Upper lobe of right lung (tissue), 1 donor: ENCODE data around the gene ATRAID. TPM values are rescaled to one million over a fixed set of nuclear protein-coding genes. Genes with fewer than 3 reads are reported as not detected.

ENCODE experiments used
- ATAC-seq: fragments of 200-7000 bp; cut with Tn5 transposase; one replicate; pipeline ENCODE4 v1.9.1; 2020; ENCODE audit warnings: mild to moderate bottlenecking, moderate library complexity
- DNase-seq: peaks from one replicate; pipeline ENCODE4 v3.0.0-alpha.2; 2020
- H3K27ac ChIP-seq: fragments of 200-600 bp; one replicate; pipeline ENCODE4 v1.8.0; 2022
- H3K27me3 ChIP-seq: fragments of 200-600 bp; one replicate; pipeline ENCODE4 v1.8.0; 2022; ENCODE audit warnings: mild to moderate bottlenecking
- H3K36me3 ChIP-seq: fragments of 200-600 bp; one replicate; pipeline ENCODE4 v1.8.0; 2022
- H3K4me1 ChIP-seq: fragments of 200-600 bp; one replicate; pipeline ENCODE4 v1.8.0; 2022
- H3K4me3 ChIP-seq: fragments of 200-600 bp; one replicate; pipeline ENCODE4 v1.8.0; 2022; ENCODE audit warnings: mild to moderate bottlenecking
- H3K9me3 ChIP-seq: fragments of 200-600 bp; one replicate; pipeline ENCODE4 v1.8.0; 2022
- intact Hi-C: fragments of 100-400 bp; cut with DNase I; formaldehyde crosslinking; loops from one replicate; pipeline ENCODE4 v1.11.0; 2022
- total RNA-seq: library from RNA; stranded (reverse); fragmentation: NEBNext Ultra II Directional; extraction: Animal tissue kit (Norgen Biotek cat#: 25700); gene quantifications from one replicate; pipeline ENCODE4 v1.2.1, GENCODE V29; 2021
- TF ChIP-seq, protein P1 (sequence below): fragments of 200-600 bp; IDR thresholded peaks from one replicate; pipeline ENCODE4 v1.8.0; 2022; ENCODE audit warnings: antibody characterized with exemption
- donor health status: DM: no; HTN: yes; CAD: no; lungs with severe emphysema.

ATRAID gene
- total RNA-seq, 1 donor from 2014 or later, result 102 TPM

DNA sequence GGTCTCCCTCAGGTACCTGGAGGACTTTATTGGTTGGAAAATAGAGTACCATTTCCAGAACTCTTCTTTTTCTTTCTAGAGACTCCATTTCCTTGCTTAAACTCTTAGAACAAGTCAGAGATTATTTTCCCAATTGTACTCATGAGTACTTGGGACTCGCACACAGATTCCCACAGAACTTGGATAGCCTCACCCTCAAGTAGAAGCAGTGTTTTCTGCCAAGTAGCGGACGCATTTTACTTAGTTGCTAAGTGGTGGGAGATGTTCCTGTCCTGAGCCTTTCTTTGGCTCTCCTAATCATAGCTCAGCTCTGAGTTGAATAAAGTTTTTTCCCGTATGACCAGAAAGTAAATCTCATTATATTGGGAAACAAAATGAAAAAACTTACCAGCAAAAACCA lies 33.8 kb downstream of the ATRAID start:
- Histone ChIP-seq H3K4me1 (peaks cover 5% of the 10 kb centered on the region), H3K27me3 (peaks cover 13% of the 10 kb centered on the region), H3K4me3 (no peak overlapping the region), H3K27ac (no peak overlapping the region), H3K36me3 (peaks cover 40% of the 10 kb centered on the region), H3K9me3 (no peaks in the 10 kb centered on the region)
- TF ChIP-seq, protein P1, sequence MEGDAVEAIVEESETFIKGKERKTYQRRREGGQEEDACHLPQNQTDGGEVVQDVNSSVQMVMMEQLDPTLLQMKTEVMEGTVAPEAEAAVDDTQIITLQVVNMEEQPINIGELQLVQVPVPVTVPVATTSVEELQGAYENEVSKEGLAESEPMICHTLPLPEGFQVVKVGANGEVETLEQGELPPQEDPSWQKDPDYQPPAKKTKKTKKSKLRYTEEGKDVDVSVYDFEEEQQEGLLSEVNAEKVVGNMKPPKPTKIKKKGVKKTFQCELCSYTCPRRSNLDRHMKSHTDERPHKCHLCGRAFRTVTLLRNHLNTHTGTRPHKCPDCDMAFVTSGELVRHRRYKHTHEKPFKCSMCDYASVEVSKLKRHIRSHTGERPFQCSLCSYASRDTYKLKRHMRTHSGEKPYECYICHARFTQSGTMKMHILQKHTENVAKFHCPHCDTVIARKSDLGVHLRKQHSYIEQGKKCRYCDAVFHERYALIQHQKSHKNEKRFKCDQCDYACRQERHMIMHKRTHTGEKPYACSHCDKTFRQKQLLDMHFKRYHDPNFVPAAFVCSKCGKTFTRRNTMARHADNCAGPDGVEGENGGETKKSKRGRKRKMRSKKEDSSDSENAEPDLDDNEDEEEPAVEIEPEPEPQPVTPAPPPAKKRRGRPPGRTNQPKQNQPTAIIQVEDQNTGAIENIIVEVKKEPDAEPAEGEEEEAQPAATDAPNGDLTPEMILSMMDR, result no peak
- intact Hi-C loops, result no loop called here
- DNase-seq, result no peak
- no peak for ATAC-seq

DNA sequence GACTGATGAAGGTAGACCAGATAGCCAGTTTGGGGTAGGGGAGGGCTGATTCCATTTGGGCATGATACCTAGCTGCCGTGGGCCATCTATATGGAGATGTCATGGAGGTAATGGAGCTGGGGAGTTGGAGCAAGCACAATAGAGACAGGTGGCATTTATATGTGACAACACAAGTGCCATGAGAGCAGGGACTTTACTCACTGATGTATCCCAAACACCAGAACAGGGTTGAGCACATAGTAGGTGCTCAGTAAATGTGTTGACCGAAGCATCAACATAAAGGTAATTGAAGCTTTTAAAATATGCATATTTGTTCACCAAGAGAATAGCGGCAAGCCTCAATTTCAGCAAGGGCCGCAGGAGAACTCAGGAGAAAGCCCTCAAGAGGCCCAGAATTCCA lies 36.1 kb downstream of the ATRAID start:
- no peak overlapping the region for H3K4me3 ChIP-seq
- peaks cover 17% of the 10 kb centered on the region for H3K36me3 ChIP-seq
- no peak for DNase-seq
- peaks cover 5% of the 10 kb centered on the region for H3K4me1 ChIP-seq
- no peaks in the 10 kb centered on the region for H3K9me3 ChIP-seq
- intact Hi-C loops, result no loop called here
- TF ChIP-seq, protein P1, result no peak
- ATAC-seq, result no peak
- H3K27ac ChIP-seq, result no peak overlapping the region
- H3K27me3 ChIP-seq, result peaks cover 29% of the 10 kb centered on the region

DNA sequence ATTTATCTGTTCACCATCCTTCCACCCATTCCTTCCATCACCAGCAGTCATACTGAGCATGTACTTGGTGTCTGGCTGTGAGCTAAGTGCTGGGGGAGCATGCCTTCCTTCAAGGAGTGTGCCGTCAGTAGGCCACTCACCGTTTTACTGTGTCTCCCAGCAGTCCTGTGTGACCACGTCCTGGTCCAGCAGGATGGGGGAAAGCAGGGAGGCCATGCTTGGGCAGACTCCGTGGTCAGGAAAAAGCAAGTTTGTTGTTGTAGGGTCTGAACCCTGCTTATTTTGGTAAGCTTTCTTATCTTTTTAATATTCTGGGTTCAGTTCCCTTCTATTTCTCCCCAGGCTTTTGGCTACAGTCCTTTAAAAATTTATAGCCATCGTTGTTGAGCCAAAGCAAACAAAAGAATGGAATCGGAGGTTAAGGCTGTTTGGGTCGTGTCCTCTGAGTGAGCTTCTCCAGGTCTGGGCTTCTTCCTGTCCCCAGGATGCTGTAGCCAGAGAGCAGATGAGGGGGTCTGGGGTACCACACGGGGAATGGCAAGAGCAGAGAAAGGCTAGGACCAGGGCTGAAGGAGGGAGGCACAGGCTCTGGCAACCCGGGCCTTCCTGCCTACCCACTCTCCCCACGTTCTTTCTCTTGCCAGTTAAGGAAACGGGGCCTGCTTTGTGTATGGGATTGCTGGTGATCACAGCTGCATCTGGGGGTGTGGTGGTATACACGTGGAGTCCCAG lies 37.5 kb downstream of the ATRAID start:
- intact Hi-C loops, result no loop called here
- ATAC-seq (no peak), DNase-seq (no peak)
- H3K4me1 ChIP-seq, result peaks cover 5% of the 10 kb centered on the region
- H3K27me3 ChIP-seq, result peaks cover 32% of the 10 kb centered on the region
- TF ChIP-seq, protein P1, result no peak
- no peak overlapping the region for H3K4me3 ChIP-seq
- H3K27ac ChIP-seq, result no peak overlapping the region
- H3K9me3 ChIP-seq, result no peaks in the 10 kb centered on the region
- peaks cover 3% of the 10 kb centered on the region for H3K36me3 ChIP-seq

DNA sequence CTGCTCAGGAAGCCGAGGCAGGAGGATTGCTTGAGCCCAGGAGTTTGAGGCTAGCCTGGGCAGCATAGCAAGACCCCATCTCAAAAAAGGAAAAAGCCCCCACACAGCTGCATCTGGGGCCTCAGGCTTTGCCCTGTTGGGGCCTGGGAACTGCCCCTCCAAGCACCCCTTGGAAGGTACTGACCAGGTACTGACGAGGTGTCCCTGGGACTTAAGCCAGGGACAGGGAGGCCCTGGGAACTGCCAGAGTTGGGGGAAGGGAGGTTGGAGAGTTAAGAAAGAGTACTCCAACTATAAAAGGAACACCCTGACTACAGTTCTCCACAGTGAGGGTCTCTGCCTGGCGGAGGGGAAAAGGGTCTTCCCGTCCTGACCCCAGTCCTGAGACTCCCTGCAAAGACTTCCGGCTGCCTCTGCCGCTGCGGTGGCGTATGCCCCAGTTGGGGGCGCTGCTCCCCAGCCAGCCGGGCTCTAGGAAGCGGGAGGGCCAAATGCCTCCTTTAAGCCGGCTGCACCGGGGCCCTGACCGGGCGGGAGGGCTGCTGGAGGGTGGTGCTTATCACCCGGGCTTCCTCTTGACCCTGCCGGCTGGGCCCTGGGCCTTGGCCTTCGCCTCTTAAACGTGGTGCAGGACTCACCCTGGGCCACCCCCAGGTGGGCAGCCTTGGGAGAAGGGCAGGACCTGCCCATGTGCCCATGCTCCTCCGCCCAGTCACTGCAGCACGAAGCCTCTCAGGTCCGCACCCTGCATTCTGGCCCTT lies 38.2 kb downstream of the ATRAID start:
- TF ChIP-seq, protein P1, result peak; percentile 59
- H3K27ac ChIP-seq, result no peak overlapping the region
- no peaks in the 10 kb centered on the region for H3K9me3 ChIP-seq
- DNase-seq (peak; percentile 85), ATAC-seq (peak; percentile 91)
- H3K4me3 ChIP-seq, result no peak overlapping the region
- peaks cover 5% of the 10 kb centered on the region for H3K4me1 ChIP-seq
- no peaks in the 10 kb centered on the region for H3K36me3 ChIP-seq
- peaks cover 32% of the 10 kb centered on the region for H3K27me3 ChIP-seq
- intact Hi-C loops, result no loop called here

DNA sequence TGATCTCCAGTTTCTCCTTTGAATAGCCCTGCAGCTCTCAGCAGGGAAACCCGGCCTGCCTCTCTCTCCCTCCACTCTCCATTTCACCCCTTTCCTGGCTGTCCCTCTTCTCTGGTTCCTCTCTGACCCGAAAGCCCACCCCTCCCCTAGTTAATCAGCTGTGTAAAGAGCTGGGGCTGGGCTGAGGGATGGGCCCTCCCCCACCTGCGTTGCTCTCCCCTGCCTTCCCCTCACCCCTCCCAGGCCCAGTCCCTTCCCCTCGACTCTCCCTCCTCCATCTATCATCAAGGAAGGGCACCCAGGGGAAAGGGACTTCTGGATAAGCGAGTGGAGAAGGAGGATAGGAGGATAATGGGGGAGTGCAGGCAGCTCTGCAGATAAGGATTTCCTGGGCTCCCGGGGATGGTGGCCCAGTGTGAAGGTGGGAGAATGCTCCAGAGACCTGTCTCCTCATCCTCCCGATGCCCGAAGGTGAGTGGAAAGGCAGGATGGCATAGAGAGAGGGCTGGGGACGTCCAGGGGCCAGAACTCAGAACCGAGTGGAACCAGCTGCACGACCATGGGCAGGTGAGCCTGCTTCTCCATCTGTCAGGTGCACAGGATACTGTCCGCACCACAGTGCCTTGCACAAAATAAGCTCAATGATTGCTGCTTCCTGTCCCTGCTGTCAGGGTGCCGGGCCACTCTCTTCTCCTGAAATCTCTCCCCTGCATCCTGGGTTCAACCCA lies 39.0 kb downstream of the ATRAID start:
- ATAC-seq, result no peak
- Histone ChIP-seq H3K27ac (no peak overlapping the region), H3K4me3 (no peak overlapping the region), H3K27me3 (peaks cover 33% of the 10 kb centered on the region), H3K4me1 (peaks cover 5% of the 10 kb centered on the region), H3K9me3 (no peaks in the 10 kb centered on the region), H3K36me3 (no peaks in the 10 kb centered on the region)
- DNase-seq, result no peak
- intact Hi-C loops, result no loop called here
- TF ChIP-seq, protein P1, result no peak
